Uterus (tissue), 2 donors: Measurements from ENCODE around the gene PPM1H.

Source experiments
- CTCF ChIP-seq, 4 experiments: fragments of 200-600 bp in 2 of 4; fragments of 450-650 bp in 2 of 4; sonication (generic) in 2 of 4; IDR thresholded peaks; one replicate each; pipeline ENCODE4 v1.5.1; 2016 to 2019; ENCODE audit warnings: antibody characterized with exemption in 4 of 4, mild to moderate bottlenecking in 2 of 4, moderate library complexity in 1 of 4
- POLR2A ChIP-seq, 2 donors: fragments of 450-650 bp; IDR thresholded peaks; one replicate each; pipeline ENCODE4 v1.6.1; 2016; ENCODE audit warnings: antibody characterized with exemption in 2 of 2, mild to moderate bottlenecking in 1 of 2, moderate library complexity in 1 of 2

- TF ChIP-seq CTCF (IDR thresholded peaks at IDR 0.05) (no peak), POLR2A (IDR thresholded peaks at IDR 0.05) (no peak)
Measured at GRCh38 chr12:62776575-62776974, 158.4 kb downstream of the PPM1H start.
